Stimulated activated naive CD8-positive, alpha-beta T cell treated with anti-CD3 and anti-CD28 coated beads, Interleukin-15, amount 100 ng/mL, for 72 hours (primary cell): ENCODE measurements around the gene TBCD.
A peak's percentile ranks its signal among the peaks of the same experiment; 100 is the strongest.

Source experiments
- ATAC-seq: fragments of 150-1000 bp; cut with Tn5 transposase; 2 replicates; pipeline ENCODE4 v1.10.0; 2021; ENCODE audit warnings: mild to moderate bottlenecking, moderate library complexity
- DNase-seq, 2 donors: peaks; one replicate each; pipeline ENCODE4 v3.0.0; 2021 to 2022
- H3K27ac Mint-ChIP-seq, 2 donors: one replicate each; pipeline ENCODE4 v1.8.0; 2022; ENCODE audit warnings: mild to moderate bottlenecking in 2 of 2, mixed read lengths in 2 of 2, moderate library complexity in 2 of 2
- H3K27me3 Mint-ChIP-seq: one replicate; pipeline ENCODE4 v1.8.0; 2022; ENCODE audit warnings: mixed read lengths
- H3K4me1 Mint-ChIP-seq: one replicate; pipeline ENCODE4 v1.8.0; 2022; ENCODE audit warnings: mild to moderate bottlenecking, mixed read lengths
- H3K4me3 Mint-ChIP-seq, 2 donors: one replicate each; pipeline ENCODE4 v1.8.0; 2022; ENCODE audit warnings: mild to moderate bottlenecking in 2 of 2, mixed read lengths in 2 of 2, moderate library complexity in 1 of 2
- H3K9me3 Mint-ChIP-seq, 2 donors: one replicate each; pipeline ENCODE4 v1.8.0; 2022; ENCODE audit warnings: mixed read lengths in 2 of 2

TBCD gene

DNA sequence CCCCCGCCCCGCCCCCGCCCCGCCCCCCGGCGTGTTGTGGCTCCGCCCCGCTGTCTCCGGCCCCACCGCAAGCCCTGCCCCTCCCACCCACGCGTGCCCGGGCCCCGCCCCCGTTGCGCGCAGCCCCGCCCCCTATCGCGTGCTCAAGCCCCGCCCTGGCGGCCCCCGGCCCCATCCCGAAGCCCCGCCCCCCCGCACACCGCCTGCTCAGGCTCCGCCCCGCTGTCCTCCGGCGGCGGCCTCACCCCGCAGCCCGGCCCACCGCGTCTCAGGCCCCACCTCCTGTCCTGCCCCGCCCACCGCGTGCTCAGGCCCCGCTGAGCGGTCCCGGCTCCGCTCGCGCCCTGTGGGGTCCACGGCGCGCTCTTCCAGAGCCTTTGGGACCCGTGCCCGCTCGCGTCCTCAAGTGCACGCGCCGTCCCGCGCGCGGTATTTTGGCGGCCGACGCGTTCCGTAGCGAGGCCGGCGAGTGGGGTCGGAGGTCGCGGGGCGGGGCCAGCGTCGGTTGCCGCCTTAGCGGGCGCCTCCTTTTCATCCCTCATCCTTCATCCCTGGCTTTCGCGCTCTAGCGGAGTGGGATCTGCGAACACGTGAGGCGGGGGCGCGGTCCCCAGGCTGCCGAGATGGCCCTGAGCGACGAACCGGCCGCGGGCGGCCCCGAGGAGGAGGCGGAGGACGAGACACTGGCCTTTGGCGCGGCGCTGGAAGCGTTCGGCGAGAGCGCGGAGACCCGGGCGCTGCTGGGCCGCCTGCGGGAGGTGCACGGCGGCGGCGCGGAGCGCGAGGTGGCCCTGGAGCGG lies at the start of gene TBCD:
Gene TBCD (plus strand): TSS at position 495 of the 800 bp plus-strand sequence. CDS start 129 bp downstream, at position 624.
- Mint-ChIP-seq H3K4me1 (peaks cover 33% of the 10 kb centered on the region), H3K9me3 (no peaks in the 10 kb centered on the region), H3K27me3 (no peaks in the 10 kb centered on the region), H3K27ac (peak within 1 kb of the TSS; percentile 57 to 89), H3K4me3 (peak within 1 kb of the TSS; percentile 85 to 97)
- DNase-seq (peak; percentile 86 to 90), ATAC-seq (peak; percentile 84)

DNA sequence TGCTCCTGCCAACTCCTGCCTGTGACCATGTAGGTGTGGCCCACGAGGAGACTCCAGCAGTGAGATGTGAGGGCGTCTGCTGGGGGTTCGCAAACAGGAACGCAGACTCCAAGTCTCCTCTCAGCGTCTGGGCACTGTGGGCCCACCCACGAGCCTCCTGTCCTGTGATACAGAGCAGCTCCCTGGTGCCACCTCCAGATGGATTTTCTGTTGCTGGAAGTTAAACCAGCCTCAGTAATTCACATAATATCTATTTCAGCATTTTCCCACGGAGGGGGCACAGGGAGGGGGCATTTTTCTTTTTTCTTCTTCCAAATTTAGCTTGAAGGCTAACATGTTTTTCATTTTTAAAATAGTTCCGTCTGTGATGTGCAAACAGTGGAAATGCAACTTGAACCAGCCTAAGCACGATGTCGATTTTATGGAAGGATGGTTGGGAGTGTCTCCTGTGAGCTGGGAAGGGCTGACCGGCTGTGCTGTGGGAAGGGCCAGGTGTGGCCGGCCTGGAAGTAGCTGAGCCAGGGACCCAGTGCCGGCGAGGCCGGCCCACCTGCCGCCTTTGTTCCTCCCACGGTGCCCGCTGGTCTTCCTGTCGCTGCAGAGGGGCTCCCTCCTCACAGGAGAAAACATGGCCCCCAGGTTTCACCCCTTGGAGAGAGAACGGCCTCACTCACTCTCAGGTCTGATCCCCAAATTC lies 49.5 kb upstream of the TBCD start:
- H3K27ac Mint-ChIP-seq = no peak overlapping the region
- peaks cover 2% of the 10 kb centered on the region for H3K27me3 Mint-ChIP-seq
- DNase-seq (no peak), ATAC-seq (no peak)
- H3K9me3 Mint-ChIP-seq = no peaks in the 10 kb centered on the region
- H3K4me3 Mint-ChIP-seq = no peak overlapping the region
- H3K4me1 Mint-ChIP-seq = peaks cover 10% of the 10 kb centered on the region

DNA sequence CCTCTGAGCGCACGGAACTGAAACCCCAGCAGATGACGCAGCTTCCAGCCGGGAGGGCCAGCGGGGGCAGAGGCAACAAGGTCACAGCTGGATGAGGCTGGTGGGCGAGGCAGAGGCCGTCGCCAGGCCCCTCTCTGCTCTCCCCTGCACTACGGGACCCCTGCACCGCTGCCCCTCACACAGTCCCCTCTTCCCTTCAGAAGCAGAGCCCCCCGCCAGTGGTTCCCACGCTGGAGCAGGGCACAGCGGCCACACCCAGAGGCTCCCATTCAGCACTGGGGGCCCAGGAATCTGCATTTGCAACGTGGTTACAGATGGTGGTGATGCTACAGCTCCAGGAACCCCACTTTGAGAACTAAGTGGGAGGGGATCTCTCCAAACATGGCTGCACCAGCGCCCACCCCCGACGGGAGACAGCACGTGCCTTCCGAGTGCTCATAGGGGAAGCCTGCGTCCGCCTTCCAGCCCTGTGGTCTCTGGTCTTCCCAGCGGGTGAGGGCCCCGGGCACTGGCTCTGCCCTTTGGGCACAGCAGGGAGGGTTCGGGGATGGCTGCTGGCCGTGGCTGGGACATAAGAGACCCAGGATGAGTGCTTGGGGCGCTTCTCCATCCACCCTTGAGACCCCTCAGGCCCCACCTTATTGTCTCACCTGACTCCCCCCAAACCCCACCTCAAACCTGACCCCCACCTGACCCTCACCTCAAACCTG lies 48.7 kb upstream of the TBCD start:
- no peak overlapping the region for H3K27ac Mint-ChIP-seq
- ATAC-seq (no peak), DNase-seq (no peak)
- H3K4me1 Mint-ChIP-seq = peaks cover 13% of the 10 kb centered on the region
- no peak overlapping the region for H3K4me3 Mint-ChIP-seq
- H3K27me3 Mint-ChIP-seq = no peaks in the 10 kb centered on the region
- H3K9me3 Mint-ChIP-seq = no peaks in the 10 kb centered on the region

- H3K27me3 Mint-ChIP-seq = no peaks in the 10 kb centered on the region
- ATAC-seq = no peak
- peaks cover 11% of the 10 kb centered on the region for H3K4me1 Mint-ChIP-seq
- no peak for DNase-seq
- no peaks in the 10 kb centered on the region for H3K9me3 Mint-ChIP-seq
- no peak overlapping the region for H3K27ac Mint-ChIP-seq
- no peak overlapping the region for H3K4me3 Mint-ChIP-seq
These were observed 47.7 kb upstream of the TBCD start for GRCh38 chr17:82703935-82704865.

DNA sequence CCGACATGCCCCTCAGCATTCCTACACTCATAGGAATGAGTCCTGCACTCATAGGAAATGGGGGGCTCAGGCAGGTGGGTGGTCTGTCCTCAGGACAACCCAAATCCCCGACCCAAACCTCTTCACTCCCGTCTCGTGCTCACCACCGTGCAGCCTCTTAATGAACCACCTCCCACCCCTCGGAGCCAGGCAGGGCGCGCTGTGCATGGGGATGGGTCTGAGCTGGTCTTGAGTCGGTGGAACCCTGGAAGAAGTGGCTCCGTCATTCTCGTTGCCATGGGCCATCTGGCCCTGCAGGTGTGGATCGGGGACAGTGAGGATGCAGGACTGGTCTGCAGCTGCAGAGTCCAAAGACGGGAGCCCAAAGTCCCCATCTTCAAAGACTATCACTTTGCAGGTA lies 47.0 kb upstream of the TBCD start:
- ATAC-seq (no peak), DNase-seq (no peak)
- H3K4me1 Mint-ChIP-seq = peaks cover 6% of the 10 kb centered on the region
- H3K4me3 Mint-ChIP-seq = no peak overlapping the region
- no peaks in the 10 kb centered on the region for H3K9me3 Mint-ChIP-seq
- H3K27ac Mint-ChIP-seq = no peak overlapping the region
- no peaks in the 10 kb centered on the region for H3K27me3 Mint-ChIP-seq

- no peaks in the 10 kb centered on the region for H3K27me3 Mint-ChIP-seq
- no peak overlapping the region for H3K27ac Mint-ChIP-seq
- no peak overlapping the region for H3K4me3 Mint-ChIP-seq
- H3K4me1 Mint-ChIP-seq = peaks cover 6% of the 10 kb centered on the region
- H3K9me3 Mint-ChIP-seq = no peaks in the 10 kb centered on the region
- DNase-seq = no peak
- ATAC-seq = no peak
These were observed 46.1 kb upstream of the TBCD start for GRCh38 chr17:82705756-82706155.

- H3K4me1 Mint-ChIP-seq = peaks cover 6% of the 10 kb centered on the region
- no peak overlapping the region for H3K27ac Mint-ChIP-seq
- H3K9me3 Mint-ChIP-seq = no peaks in the 10 kb centered on the region
- H3K4me3 Mint-ChIP-seq = no peak overlapping the region
- ATAC-seq (peak; percentile 21), DNase-seq (no peak)
- no peaks in the 10 kb centered on the region for H3K27me3 Mint-ChIP-seq
These were observed 42.7 kb upstream of the TBCD start for GRCh38 chr17:82709024-82709675.

DNA sequence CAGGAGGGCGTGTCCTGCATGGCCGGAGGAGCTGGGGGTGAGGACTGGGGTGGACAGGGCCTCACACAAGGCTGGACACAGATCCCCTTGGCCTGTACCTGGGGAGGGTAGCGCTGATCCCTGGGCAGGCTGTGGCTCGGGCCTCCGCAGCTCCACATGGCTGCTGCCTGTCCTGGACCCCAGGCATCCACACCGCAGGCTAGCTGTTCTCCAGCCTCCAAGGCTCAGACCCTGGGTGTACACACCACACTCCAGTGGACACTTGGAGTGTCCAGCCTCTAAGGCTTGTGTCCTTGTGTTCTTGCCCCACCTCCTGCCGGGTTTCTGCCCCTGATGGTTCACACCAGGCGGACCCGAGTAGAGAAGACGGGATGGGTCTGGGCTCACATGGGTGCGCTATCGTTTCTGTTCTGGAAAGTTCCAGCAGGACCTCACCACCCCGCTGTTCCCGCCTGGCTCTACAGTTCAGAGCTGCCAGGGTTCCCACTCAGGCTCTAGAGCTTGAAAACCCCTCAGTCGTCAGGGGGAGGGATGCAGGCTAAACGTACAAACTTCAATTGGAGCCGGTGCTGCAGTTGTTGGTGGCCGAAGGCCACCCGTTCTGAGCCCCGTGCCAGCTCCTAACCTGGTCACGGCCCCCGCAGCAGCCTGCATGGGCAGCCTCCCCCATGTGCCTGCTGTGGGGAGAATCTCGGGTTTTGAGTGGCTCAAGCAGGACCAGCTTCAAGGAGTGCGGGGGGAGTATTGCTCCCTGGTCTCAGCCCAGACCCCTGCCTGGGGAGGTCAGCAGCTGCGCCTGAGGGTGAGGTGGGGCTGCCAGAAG lies 42.0 kb upstream of the TBCD start:
- ATAC-seq = peak; percentile 10
- no peak overlapping the region for H3K4me3 Mint-ChIP-seq
- DNase-seq = no peak
- H3K27me3 Mint-ChIP-seq = no peaks in the 10 kb centered on the region
- no peak overlapping the region for H3K27ac Mint-ChIP-seq
- peaks cover 6% of the 10 kb centered on the region for H3K4me1 Mint-ChIP-seq
- H3K9me3 Mint-ChIP-seq = no peaks in the 10 kb centered on the region

DNA sequence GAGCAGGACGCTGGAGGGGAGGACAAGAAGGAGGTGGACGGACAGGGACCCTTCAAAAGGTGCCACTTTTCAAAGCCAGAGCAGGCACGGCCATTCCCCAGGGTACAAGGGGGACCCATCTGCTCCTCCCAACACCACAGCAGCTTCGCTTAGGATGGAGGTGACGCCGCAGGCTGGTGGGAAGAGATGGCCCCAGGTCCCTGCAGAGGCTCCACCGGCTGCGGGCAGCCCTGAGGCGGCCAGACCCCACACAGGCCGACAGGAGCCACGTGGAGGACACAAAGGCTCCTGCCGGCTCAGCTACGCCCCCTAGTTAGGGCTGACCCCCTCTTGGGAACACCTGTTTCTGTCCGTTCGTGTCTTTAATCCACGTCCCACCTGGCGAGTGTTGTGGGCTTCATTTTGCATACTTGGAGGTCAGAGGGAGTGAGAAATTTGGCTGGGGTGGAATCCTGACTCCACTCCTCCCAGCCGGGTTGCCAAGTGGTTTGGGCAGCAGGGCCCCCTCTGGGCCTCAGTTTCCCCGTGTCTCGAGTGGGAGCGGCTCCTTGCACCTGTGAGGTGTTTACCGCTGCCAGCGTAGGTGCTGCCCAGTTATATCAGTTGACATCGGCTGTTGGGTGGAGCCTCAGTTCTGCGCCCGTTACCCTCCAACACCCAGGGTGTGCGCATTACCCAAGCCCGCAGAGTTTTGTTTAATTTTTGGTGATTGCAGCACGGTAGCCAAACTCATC lies 41.2 kb upstream of the TBCD start:
- Mint-ChIP-seq H3K27ac (no peak overlapping the region), H3K4me3 (no peak overlapping the region), H3K4me1 (peaks cover 8% of the 10 kb centered on the region), H3K9me3 (no peaks in the 10 kb centered on the region), H3K27me3 (no peaks in the 10 kb centered on the region)
- ATAC-seq (no peak), DNase-seq (no peak)

DNA sequence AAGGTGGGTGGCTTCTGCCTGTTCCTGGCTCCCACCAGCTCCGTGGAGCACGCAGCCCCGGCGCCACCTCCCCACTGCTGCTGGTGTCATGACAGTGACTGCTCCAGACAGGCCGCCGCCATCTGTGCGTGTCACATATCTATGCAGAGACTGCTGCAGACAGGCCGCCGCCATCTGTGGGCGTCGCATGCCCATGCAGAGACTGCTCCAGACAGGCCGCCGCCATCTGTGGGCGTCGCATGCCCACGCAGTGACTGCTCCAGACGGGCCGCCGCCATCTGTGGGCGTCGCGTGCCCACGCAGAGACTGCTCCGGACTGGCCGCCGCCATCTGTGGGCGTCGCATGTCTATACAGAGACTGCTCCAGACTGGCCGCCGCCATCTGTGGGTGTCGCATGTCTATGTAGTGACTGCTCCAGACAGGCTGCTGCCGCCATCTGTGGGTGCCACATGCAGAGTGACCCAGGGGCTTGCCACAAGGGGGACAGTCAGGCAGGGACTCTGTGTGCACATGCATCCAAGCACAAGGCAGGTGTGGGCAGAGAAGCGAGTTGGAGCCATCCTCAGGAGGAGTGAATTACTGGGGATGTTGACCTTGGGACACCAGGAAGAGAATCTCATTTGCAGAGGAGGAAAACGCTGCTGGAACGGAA lies 38.7 kb upstream of the TBCD start:
- H3K4me1 Mint-ChIP-seq = peaks cover 21% of the 10 kb centered on the region
- ATAC-seq = no peak
- H3K27ac Mint-ChIP-seq = no peak overlapping the region
- H3K4me3 Mint-ChIP-seq = no peak overlapping the region
- H3K9me3 Mint-ChIP-seq = no peaks in the 10 kb centered on the region
- H3K27me3 Mint-ChIP-seq = no peaks in the 10 kb centered on the region
- DNase-seq = no peak

DNA sequence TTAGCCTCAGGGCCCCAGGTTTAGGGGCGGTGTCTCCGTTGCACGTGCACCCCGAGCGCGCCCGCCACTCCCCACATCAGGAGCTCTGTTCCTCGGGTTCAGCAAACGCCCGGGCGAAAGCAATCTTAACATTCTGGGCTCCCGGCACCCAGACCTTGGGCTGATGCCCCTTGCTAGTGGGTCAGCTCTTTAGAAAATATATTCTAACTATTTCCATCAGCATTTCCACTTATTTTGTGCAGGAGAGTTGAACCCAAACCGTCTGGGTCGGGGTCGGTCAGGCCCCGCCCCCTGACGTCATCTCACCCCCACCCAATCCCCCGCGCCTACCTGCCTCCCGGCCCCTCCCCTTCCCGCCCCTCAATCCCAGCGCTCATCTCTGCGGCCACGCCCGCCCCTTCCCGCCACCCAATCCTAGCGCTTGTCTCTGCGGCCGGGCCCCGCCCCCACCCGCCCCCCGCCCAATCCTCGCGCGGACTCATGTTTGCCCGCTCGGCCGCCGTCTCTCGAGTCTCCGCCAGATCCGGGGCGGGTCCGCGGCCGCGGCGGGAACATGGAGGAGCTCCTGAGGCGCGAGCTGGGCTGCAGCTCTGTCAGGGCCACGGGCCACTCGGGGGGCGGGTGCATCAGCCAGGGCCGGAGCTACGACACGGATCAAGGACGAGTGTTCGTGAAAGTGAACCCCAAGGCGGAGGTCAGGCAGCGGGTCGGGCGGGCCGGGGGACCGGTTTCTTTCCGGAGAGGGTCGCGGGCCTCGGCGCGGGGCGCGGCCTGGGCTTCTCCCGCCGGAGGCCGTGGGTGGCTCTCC lies 35.5 kb upstream of the TBCD start, which contains the start of gene FN3KRP:
Gene FN3KRP (plus strand): TSS at position 504 of the 808 bp plus-strand sequence. CDS start 50 bp downstream, at position 554.
- ATAC-seq (peak; percentile 94), DNase-seq (peak; percentile 85 to 91)
- peak within 1 kb of the TSS; percentile 91 to 98 for H3K4me3 Mint-ChIP-seq
- peaks cover 22% of the 10 kb centered on the region for H3K4me1 Mint-ChIP-seq
- peak within 1 kb of the TSS; percentile 96 to 98 for H3K27ac Mint-ChIP-seq
- H3K9me3 Mint-ChIP-seq = no peaks in the 10 kb centered on the region
- H3K27me3 Mint-ChIP-seq = no peaks in the 10 kb centered on the region

- H3K9me3 Mint-ChIP-seq = no peaks in the 10 kb centered on the region
- no peaks in the 10 kb centered on the region for H3K27me3 Mint-ChIP-seq
- H3K4me1 Mint-ChIP-seq = peaks cover 22% of the 10 kb centered on the region
- DNase-seq (no peak), ATAC-seq (no peak)
- H3K4me3 Mint-ChIP-seq = no peak overlapping the region
- no peak overlapping the region for H3K27ac Mint-ChIP-seq
These were observed 32.7 kb upstream of the TBCD start for GRCh38 chr17:82718986-82719685.
